ENCODE data around the gene TIMM10B.

The TIMM10B gene, protein sequence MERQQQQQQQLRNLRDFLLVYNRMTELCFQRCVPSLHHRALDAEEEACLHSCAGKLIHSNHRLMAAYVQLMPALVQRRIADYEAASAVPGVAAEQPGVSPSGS
- 57.0 reads per million, percentile 71 among the genes with 10 or more reads in this experiment for total RNA-seq

DNA sequence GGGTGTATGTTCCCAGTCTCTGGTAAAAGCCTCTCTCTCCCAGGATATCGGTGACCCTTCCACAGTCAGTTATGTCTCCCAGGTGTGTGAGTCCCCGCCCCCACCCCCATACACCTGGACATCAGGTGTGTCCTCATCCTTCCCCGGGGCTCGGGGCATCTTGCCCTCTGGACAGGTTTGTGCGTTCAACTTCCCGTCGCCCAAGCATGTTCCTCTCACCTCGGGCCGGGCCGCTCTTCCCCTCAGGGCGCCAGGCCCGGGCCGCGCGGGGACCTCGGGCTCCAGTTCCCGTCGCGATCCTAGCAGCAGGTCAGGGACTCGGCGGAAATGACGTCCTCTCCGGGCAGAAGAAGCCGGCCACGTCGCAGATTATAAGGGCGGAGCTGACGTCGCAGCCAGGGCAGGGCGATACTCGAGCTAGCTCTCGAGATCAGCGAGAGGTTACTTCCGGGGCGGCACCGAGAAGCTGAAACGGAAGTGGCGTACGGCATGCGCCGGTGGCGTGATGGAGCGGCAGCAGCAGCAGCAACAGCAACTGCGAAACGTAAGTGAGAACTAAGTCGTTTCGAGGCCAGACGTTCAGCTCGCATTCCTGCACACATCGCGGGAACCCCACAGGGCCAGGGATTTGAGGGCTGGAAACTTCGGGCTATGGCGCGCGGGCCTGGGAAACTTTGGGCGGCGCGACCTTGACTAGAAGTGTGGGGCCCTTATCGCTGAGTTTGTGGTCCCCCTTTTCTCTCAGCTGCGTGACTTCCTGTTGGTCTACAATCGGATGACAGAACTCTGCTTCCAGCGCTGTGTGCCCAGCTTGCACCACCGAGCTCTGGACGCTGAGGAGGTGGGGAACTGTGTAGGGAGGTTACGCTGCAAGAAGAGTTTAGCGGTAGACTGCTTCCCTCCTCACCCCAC is at the start of gene TIMM10B, which contains the start of gene ARFIP2:
Gene TIMM10B (plus strand): TSS at position 490 of the 912 bp plus-strand sequence. CDS start 16 bp downstream, at position 506.
Gene ARFIP2 (minus strand): TSS at position 320 of the 912 bp plus-strand sequence. CDS start 910 bp downstream, outside the sequence.
- peak; percentile 96 for DNase-seq

GRCh38 chr11:6431861-6432260 is 49.4 kb upstream of the TIMM10B start:
- no peak for DNase-seq

- no peak for DNase-seq
These were observed 47.2 kb upstream of the TIMM10B start for GRCh38 chr11:6433998-6434660.

GRCh38 chr11:6437423-6437822 is 43.9 kb upstream of the TIMM10B start:
- DNase-seq = no peak

- no peak for DNase-seq
These were observed 43.3 kb upstream of the TIMM10B start for GRCh38 chr11:6437993-6438392.

GRCh38 chr11:6438979-6439571 is 42.2 kb upstream of the TIMM10B start:
- no peak for DNase-seq

DNA sequence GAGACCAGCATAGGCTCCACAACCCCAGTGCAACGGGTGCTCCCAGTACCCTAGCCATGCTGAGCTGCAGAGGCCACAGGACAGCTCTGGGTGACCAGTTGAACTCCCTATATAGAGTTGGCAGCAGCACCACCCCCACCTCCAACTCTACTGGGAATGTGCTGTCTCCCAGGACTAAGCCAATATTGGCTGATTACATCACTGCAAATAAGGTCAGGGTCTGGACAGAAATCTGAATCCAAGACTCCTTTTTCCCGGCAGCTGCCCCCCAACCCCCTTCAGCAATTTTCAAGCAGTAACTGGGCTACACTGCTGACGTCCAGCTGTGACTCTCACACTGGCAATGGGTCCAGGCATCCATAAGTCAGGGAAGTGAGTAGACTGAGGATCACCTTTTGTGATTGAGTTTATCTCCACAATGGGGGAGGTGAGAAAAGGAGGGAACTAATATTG is 40.4 kb upstream of the TIMM10B start, which contains the start of gene HPX:
Gene HPX (minus strand): TSS at position 82 of the 453 bp plus-strand sequence. CDS start 24 bp downstream, at position 58.
- no peak for DNase-seq

- no peak for DNase-seq
These were observed 38.9 kb upstream of the TIMM10B start for GRCh38 chr11:6442441-6442840.

DNA sequence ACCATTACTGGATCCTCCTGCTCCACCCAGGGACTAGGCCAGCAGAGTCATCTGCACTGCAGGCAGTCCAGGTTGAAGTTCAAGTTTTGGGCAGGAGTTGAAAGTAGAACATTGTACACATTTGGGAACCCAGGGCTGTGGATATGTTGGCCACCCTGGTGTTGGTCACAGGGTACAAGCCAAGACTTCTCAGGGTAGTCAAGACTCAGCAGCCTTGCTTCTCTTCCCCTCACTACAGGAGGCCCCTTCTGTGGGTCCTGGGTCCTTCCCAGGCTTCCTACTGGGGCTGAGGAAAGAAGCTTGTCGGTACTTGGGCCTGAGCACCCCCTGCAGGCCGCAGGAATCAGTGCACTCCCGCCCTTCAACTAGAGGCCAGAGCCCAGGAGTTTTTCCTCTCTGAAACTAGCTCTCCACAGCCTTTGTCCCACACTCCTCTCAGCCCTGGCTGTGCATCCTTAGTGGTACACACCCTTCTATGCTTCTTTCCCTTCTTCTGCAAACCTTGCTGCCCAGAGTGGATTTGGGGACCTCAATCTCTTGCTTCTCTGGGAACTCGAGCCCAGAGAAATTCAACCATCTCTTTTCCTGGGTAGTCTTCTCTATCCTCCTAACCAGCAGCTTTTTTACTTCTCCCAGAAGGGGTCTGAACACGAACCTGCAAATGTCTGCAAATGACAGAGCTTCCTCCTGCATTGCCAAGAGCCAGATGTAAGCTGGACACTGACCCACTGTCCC is 37.9 kb upstream of the TIMM10B start:
- peak; percentile 35 for DNase-seq

- no peak for DNase-seq
These were observed 32.7 kb upstream of the TIMM10B start for GRCh38 chr11:6448574-6448973.

DNA sequence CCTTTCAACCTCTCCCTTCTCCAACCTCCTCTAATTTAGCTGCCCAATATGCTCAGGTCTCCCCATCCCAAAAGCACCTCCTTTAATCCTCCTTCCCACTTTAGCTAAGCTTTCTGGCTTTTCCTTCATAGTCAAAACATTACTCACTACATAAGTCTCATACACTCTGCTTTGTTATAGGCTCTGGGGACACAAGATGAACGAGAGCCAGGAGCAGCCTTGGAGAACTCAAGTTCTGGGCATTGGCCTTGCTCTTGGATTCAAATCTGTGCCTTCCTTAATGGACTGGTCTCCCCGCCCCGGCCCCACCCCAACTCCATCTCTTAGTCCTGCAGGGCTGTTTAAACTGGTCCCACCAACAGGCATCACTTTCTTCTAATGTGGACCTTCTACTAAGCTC is 29.1 kb upstream of the TIMM10B start:
- no peak for DNase-seq

GRCh38 chr11:6453152-6453551 is 28.1 kb upstream of the TIMM10B start:
- DNase-seq = no peak

DNA sequence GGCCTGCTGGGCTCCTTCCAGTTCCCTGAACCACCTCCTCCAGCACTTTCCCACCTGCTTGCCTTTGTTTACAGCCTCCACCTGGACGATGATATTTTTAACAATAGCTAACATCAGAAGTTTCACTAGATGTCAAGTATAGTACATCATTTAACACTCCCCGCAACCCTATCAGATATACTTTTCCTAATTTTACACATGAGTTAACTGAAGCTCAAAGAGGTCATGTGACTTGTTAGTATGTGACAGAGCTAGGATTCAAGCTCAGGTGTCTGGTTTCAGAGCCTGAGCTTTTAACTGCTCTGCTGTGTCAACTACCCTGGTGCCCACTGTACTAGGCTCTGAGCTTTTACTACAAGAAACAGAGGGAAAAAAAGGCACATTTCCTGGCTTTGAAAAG is 26.2 kb upstream of the TIMM10B start:
- DNase-seq = no peak

DNA sequence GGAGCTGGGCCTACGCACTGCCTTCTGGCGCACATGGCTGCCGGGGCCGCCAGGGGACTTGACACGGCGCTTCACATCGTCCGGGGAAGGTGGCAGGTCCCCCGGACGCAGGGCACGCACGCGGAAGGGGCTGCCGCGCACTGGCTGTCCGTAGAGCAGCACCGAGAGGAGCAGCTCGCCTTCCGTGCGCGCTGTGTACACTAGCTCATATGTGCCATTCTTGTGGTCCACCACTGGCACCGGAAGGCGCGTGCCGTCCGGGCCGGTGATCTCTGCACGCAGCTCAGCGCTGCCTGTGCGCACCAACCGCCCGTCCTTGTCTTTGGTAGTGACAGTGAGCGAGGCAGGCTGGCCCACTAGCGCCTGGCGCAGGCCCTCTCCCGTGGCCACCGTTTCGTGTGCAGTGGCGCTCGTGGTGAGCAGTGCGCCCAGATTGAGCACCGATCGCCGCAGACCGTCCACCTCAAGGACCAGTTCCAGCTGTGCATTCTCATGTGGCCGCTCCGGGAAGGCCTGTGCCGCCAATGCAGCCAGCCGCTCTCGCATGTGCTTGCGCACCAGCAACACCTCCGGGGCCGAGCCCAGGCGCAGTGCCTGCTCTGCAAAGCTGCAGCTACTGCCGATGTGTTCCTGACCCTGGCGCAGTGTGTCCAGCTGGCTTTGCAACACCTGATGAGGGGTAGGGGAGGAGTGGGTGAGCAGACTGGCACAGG is 24.8 kb upstream of the TIMM10B start:
- no peak for DNase-seq

GRCh38 chr11:6457581-6458320 is 23.6 kb upstream of the TIMM10B start:
- no peak for DNase-seq

DNA sequence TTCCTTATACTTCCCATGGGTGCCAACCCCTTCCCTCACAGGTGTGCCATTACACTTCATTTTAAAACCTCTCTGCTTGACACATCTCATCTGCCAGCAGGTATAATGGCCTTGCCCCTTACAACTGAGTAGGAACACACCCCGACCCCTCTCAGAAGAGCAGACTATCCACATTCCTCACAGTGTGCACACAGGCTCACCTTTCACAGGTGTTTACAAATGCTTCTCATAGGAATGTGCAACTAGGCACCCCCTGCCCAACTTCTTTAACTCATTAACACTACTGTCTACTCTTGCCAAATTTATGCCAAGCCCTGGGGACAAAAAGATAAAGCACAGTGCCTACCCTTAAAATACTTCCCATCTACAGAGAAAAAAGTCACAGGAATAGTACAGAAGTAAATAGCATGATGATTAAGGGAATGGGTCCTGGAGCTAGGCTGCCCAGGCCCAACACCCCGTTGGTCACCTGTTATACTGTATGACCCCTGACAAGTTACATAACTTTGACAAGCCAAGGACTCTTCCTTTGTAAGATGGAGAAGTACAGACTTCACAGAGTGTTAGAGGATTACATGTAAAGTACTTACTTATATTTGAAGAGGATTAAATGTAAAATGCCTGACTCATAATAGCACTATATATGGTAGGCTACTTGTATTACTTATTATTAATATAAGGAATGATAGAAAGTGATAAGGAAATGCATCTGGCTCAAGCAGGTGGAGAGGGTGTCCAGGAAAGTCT is 22.8 kb upstream of the TIMM10B start:
- DNase-seq = no peak

- DNase-seq = no peak
These were observed 22.2 kb upstream of the TIMM10B start for GRCh38 chr11:6459099-6459450.

- no peak for DNase-seq
These were observed 12.4 kb upstream of the TIMM10B start for GRCh38 chr11:6468712-6469495.

DNA sequence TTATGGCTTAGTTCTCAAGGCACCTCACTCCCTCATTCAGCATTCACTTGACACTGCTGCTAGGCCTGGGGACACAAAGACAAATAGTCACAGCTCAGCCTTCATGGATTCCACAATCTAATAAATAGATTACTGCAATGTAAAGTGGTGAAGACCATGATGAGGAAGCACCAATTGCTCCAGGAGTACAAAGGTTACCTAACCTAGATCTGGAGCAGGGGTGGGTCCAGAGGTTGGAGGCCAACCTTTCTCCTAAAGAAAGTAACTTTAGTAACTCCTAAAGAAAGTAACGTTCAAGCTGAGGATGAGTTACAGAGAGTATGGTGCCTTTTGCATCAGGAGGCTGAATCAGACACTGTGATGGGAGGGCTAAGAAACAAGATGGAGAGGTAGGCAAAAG is 11.7 kb upstream of the TIMM10B start:
- no peak for DNase-seq
